Neuronal stem cell (in vitro differentiated cells): ENCODE data around the gene ZNF592.

Source experiments
- DNase-seq: peaks from one replicate; pipeline ENCODE4 v3.0.0-alpha.2; 2013; ENCODE audit warnings: low spot score
- H2AFZ ChIP-seq: one replicate; pipeline ENCODE4 v1.6.1; 2013; ENCODE audit warnings: mild to moderate bottlenecking, low read length, inconsistent platforms
- H2AK5ac ChIP-seq: 2 replicates; pipeline ENCODE4 v1.6.1; 2013; ENCODE audit warnings: low read depth, mild to moderate bottlenecking, inconsistent platforms, low read length, moderate library complexity, mixed read lengths
- H2BK120ac ChIP-seq: 2 replicates; pipeline ENCODE4 v1.6.1; 2013; ENCODE audit warnings: low read depth, mild to moderate bottlenecking, inconsistent platforms, low read length, moderate library complexity, mixed read lengths
- H2BK12ac ChIP-seq: one replicate; pipeline ENCODE4 v1.6.1; 2013; ENCODE audit warnings: low read length, inconsistent platforms
- H2BK15ac ChIP-seq: 2 replicates; pipeline ENCODE4 v1.6.1; 2013; ENCODE audit warnings: mild to moderate bottlenecking, low read length, inconsistent platforms, mixed read lengths
- H2BK5ac ChIP-seq: one replicate; pipeline ENCODE4 v1.6.1; 2013; ENCODE audit warnings: inconsistent platforms, mild to moderate bottlenecking, low read length, moderate library complexity
- H3K14ac ChIP-seq: one replicate; pipeline ENCODE4 v1.6.1; 2013; ENCODE audit warnings: low read length, inconsistent platforms
- H3K18ac ChIP-seq: 2 replicates; pipeline ENCODE4 v1.6.1; 2013; ENCODE audit warnings: low read length, inconsistent platforms
- H3K23ac ChIP-seq: 2 replicates; pipeline ENCODE4 v1.6.1; 2013; ENCODE audit warnings: low read depth, mild to moderate bottlenecking, mixed read lengths, low read length, inconsistent platforms; ENCODE audit not compliant: poor library complexity
- H3K27ac ChIP-seq: replicated peaks from 3 replicates; pipeline ENCODE4 v1.5.1; 2013; ENCODE audit warnings: low read length, inconsistent platforms
- H3K27me3 ChIP-seq, 3 experiments: 2 replicates each; pipeline ENCODE4 v1.6.1; 2013; ENCODE audit warnings: low read length in 3 of 3, mild to moderate bottlenecking in 2 of 3, inconsistent platforms in 1 of 3, low read depth in 1 of 3, mixed read lengths in 1 of 3, moderate library complexity in 1 of 3; ENCODE audit not compliant: control insufficient read depth in 3 of 3, insufficient read depth in 3 of 3
- H3K36me3 ChIP-seq, 2 donors: replicated peaks in 1 of 2; 2 replicates each; pipeline ENCODE4 v1.6.1; 2013; ENCODE audit warnings: low read length in 2 of 2; ENCODE audit not compliant: control insufficient read depth in 2 of 2, insufficient read depth in 2 of 2
- H3K4ac ChIP-seq: 2 replicates; pipeline ENCODE4 v1.6.1; 2013; ENCODE audit warnings: inconsistent platforms, mild to moderate bottlenecking, low read length, moderate library complexity
- H3K4me1 ChIP-seq, 2 donors: 1 replicate in 1 of 2; 2 replicates in 1 of 2; pipeline ENCODE4 v1.6.1; 2013; ENCODE audit warnings: low read length in 2 of 2, low read depth in 1 of 2; ENCODE audit not compliant: control insufficient read depth in 2 of 2, insufficient read depth in 1 of 2
- H3K4me2 ChIP-seq: one replicate; pipeline ENCODE4 v1.6.1; 2013; ENCODE audit warnings: mild to moderate bottlenecking, low read length, inconsistent platforms; ENCODE audit not compliant: insufficient read depth, poor library complexity, severe bottlenecking
- H3K4me3 ChIP-seq, 2 donors: 2 replicates each; pipeline ENCODE4 v1.5.1; 2013; ENCODE audit warnings: low read length in 2 of 2, mild to moderate bottlenecking in 2 of 2, inconsistent platforms in 1 of 2, moderate library complexity in 1 of 2
- H3K79me1 ChIP-seq: one replicate; pipeline ENCODE4 v1.6.1; 2013; ENCODE audit warnings: low read depth, mild to moderate bottlenecking, inconsistent platforms, low read length, moderate library complexity
- H3K9ac ChIP-seq: one replicate; pipeline ENCODE4 v1.6.1; 2013; ENCODE audit warnings: mild to moderate bottlenecking, low read depth, low read length, inconsistent platforms; ENCODE audit not compliant: poor library complexity
- H3K9me3 ChIP-seq, 2 donors: replicated peaks in 1 of 2; 2 replicates each; pipeline versions ENCODE3 to v1.6.1; 2013; ENCODE audit warnings: low read length in 2 of 2, mild to moderate bottlenecking in 2 of 2, inconsistent platforms in 1 of 2, low read depth in 1 of 2, mixed read lengths in 1 of 2, moderate library complexity in 1 of 2; ENCODE audit not compliant: control insufficient read depth in 2 of 2, insufficient read depth in 1 of 2
- H4K8ac ChIP-seq: one replicate; pipeline ENCODE4 v1.6.1; 2013; ENCODE audit warnings: low read depth, mild to moderate bottlenecking, inconsistent platforms, low read length, moderate library complexity
- H4K91ac ChIP-seq: one replicate; pipeline ENCODE4 v1.6.1; 2013; ENCODE audit warnings: low read length, low read depth, mild to moderate bottlenecking, inconsistent platforms; ENCODE audit not compliant: poor library complexity
- WGBS, 2 donors: extraction: QIAGEN DNeasy Blood & Tissue Kit; methylation state at CpG; one replicate each; pipeline ENCODE4 v1.1.7; 2013; ENCODE audit warnings: missing lambda C conversion rate in 2 of 2, mixed read lengths in 1 of 2; ENCODE audit not compliant: insufficient read length in 2 of 2, insufficient replicate concordance in 1 of 2; ENCODE audit errors: extremely low coverage in 2 of 2; 5-methylcytosine and 5-hydroxymethylcytosine counted together

The ZNF592 gene

DNA sequence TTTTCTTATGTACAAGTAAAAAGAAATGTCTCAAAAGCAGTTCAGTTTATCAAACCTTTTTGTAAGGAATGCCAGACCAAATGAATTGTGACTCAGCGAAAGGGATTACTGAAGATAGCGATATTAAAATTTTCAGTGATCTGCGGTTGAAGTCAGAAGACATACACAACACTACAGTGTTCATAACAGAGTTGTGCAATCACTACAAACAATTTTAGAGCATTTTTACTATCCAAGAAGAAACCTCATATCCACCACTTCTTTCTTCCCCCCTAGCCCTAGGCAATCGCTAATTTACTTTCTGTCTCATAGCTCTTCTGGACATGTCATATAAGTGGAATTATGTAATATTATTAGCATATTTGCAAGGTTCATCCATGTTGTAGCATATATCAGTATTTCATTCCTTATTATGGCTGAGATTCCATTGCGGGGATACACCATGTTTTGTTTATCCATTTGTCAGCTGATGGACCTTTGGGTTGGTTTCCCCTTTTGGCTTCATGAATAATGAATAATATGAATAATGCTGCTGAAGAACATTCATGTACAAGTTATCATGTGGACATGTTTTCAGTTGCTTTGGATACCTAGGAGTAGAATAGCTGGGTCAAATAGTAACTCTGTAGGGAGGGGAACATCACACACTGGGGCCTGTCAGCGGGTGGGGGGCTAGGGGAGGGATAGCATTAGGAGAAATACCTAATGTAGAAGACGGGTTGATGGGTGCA lies 45.2 kb downstream of the ZNF592 start:
- Histone ChIP-seq H3K27ac (no peak overlapping the region), H4K8ac (no peak overlapping the region), H2AFZ (no peak overlapping the region), H3K18ac (no peak overlapping the region), H3K4me3 (no peak overlapping the region), H4K91ac (no peak overlapping the region), H3K79me1 (no peaks in the 10 kb centered on the region), H3K23ac (no peak overlapping the region), H2BK12ac (no peak overlapping the region), H3K4ac (no peak overlapping the region), H3K9ac (no peak overlapping the region), H3K9me3 (no peaks in the 10 kb centered on the region), H3K4me1 (peaks cover 0 to 5% of the 10 kb centered on the region in 2 donors), H2BK5ac (no peak overlapping the region), H3K4me2 (no peak overlapping the region), H3K36me3 (peaks cover 10 to 86% of the 10 kb centered on the region in 2 donors), H2BK15ac (no peak overlapping the region), H3K27me3 (no peaks in the 10 kb centered on the region), H3K14ac (no peak overlapping the region), H2AK5ac (no peak overlapping the region), H2BK120ac (no peak overlapping the region)
- no CpG with 5 or more reads among the region's 7 CpGs for WGBS, 2 donors
- DNase-seq: no peak

DNA sequence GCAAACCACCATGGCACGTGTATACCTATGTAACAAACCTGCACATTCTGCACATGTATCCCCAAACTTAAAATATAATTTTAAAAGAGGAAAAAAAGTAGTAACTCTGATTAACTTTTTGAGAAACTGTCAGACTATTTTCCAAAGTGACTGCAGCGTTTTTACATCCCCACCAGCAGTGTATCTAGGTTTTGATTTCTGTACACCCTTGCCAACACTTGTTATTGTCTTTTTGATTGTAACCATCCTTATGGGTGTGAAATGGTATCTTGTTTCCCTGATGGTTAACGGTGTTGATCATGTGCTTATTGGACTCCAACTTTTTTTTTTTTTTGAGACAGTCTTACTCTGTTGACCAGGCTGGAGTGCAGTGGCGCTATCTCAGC lies 45.8 kb downstream of the ZNF592 start:
- Histone ChIP-seq H3K36me3 (peaks cover 16 to 90% of the 10 kb centered on the region in 2 donors), H3K9ac (no peak overlapping the region)
- no CpG with 5 or more reads among the region's 4 CpGs for WGBS, 2 donors

GRCh38 chr15:84795186-84795585 lies 46.8 kb downstream of the ZNF592 start:
- no peak overlapping the region for H3K4me2 ChIP-seq
- no peaks in the 10 kb centered on the region for H3K4me1 ChIP-seq
- H3K79me1 ChIP-seq: no peaks in the 10 kb centered on the region
- H4K91ac ChIP-seq: no peak overlapping the region
- H3K9ac ChIP-seq: no peak overlapping the region
- no peak overlapping the region for H3K27ac ChIP-seq
- no peak overlapping the region for H3K23ac ChIP-seq
- no peak overlapping the region for H2BK120ac ChIP-seq
- H2AK5ac ChIP-seq: no peak overlapping the region
- no peak overlapping the region for H3K4me3 ChIP-seq
- no peak overlapping the region for H2BK5ac ChIP-seq
- H3K36me3 ChIP-seq: peaks cover 23 to 90% of the 10 kb centered on the region in 2 donors
- H3K27me3 ChIP-seq: no peaks in the 10 kb centered on the region
- no peak for DNase-seq
- no peak overlapping the region for H2BK15ac ChIP-seq
- H2AFZ ChIP-seq: no peak overlapping the region
- no peak overlapping the region for H4K8ac ChIP-seq
- H3K14ac ChIP-seq: no peak overlapping the region
- WGBS, 2 donors: no CpG with 5 or more reads among the region's 3 CpGs
- H3K9me3 ChIP-seq: no peaks in the 10 kb centered on the region
- H3K18ac ChIP-seq: no peak overlapping the region
- no peak overlapping the region for H3K4ac ChIP-seq
- H2BK12ac ChIP-seq: no peak overlapping the region

More for the DNA sequence above, 45.8 kb downstream of the ZNF592 start:
- Histone ChIP-seq H2BK15ac (no peak overlapping the region), H3K27ac (no peak overlapping the region), H3K23ac (no peak overlapping the region), H2BK120ac (no peak overlapping the region), H3K4me3 (no peak overlapping the region), H4K91ac (no peak overlapping the region), H3K9me3 (no peaks in the 10 kb centered on the region), H2AK5ac (no peak overlapping the region), H2BK12ac (no peak overlapping the region), H2AFZ (no peak overlapping the region), H3K18ac (no peak overlapping the region), H2BK5ac (no peak overlapping the region), H3K27me3 (no peaks in the 10 kb centered on the region), H3K4me2 (no peak overlapping the region), H3K4me1 (peaks cover 0 to 5% of the 10 kb centered on the region in 2 donors), H4K8ac (no peak overlapping the region), H3K4ac (no peak overlapping the region), H3K14ac (no peak overlapping the region), H3K79me1 (no peaks in the 10 kb centered on the region)
- DNase-seq: no peak

GRCh38 chr15:84797212-84797611 lies 48.8 kb downstream of the ZNF592 start:
- no peaks in the 10 kb centered on the region for H3K4me1 ChIP-seq
- H4K8ac ChIP-seq: no peak overlapping the region
- no peak overlapping the region for H3K9ac ChIP-seq
- no peak overlapping the region for H3K4me3 ChIP-seq
- H3K9me3 ChIP-seq: no peaks in the 10 kb centered on the region
- no peak overlapping the region for H2BK12ac ChIP-seq
- no peaks in the 10 kb centered on the region for H3K79me1 ChIP-seq
- no peak overlapping the region for H3K4ac ChIP-seq
- H3K4me2 ChIP-seq: no peak overlapping the region
- H3K18ac ChIP-seq: no peak overlapping the region
- no peak for DNase-seq
- no peak overlapping the region for H3K23ac ChIP-seq
- H3K27ac ChIP-seq: no peak overlapping the region
- no peak overlapping the region for H2AFZ ChIP-seq
- no peak overlapping the region for H2BK5ac ChIP-seq
- peaks cover 24 to 88% of the 10 kb centered on the region in 2 donors for H3K36me3 ChIP-seq
- WGBS, 2 donors: no CpG with 5 or more reads among the region's 4 CpGs
- H2BK15ac ChIP-seq: no peak overlapping the region
- no peak overlapping the region for H4K91ac ChIP-seq
- no peak overlapping the region for H2AK5ac ChIP-seq
- no peaks in the 10 kb centered on the region for H3K27me3 ChIP-seq
- no peak overlapping the region for H3K14ac ChIP-seq
- H2BK120ac ChIP-seq: no peak overlapping the region
